WTC11 (cell line): ENCODE data around the gene P3H3. TPM values are rescaled to one million over a fixed set of nuclear protein-coding genes. Genes with fewer than 3 reads are reported as not detected.

ENCODE experiments used
- ATAC-seq: fragments of 200-7000 bp; cut with Tn5 transposase; 2 replicates; pipeline ENCODE4 v1.10.0; 2021; ENCODE audit warnings: mild to moderate bottlenecking, moderate library complexity
- CTCF ChIA-PET: fragments of 300-600 bp; sonication (Branson Sonifier 250); formaldehyde crosslinking; loops from one replicate; lab custom pipeline; 2021; ENCODE audit warnings: antibody characterized with exemption; lab: Charles Lee
- POLR2A ChIA-PET: fragments of 350-600 bp; sonication (Branson Sonifier 250); formaldehyde crosslinking; loops from one replicate; lab custom pipeline; 2021; ENCODE audit warnings: antibody characterized with exemption; lab: Charles Lee
- DNase-seq: peaks from one replicate; pipeline ENCODE4 v3.0.0; 2021; ENCODE audit warnings: low spot score
- H3K27ac Mint-ChIP-seq: 2 replicates; pipeline ENCODE4 v1.8.0; 2021; ENCODE audit warnings: mixed read lengths
- H3K27me3 Mint-ChIP-seq: 2 replicates; pipeline ENCODE4 v1.8.0; 2021; ENCODE audit warnings: low read depth, mild to moderate bottlenecking, moderate library complexity, mixed read lengths
- H3K36me3 Mint-ChIP-seq: 2 replicates; pipeline ENCODE4 v1.8.0; 2021; ENCODE audit warnings: mixed read lengths
- H3K4me1 Mint-ChIP-seq: 2 replicates; pipeline ENCODE4 v1.8.0; 2022; ENCODE audit warnings: mixed read lengths
- H3K4me3 Mint-ChIP-seq: 2 replicates; pipeline ENCODE4 v1.8.0; 2021; ENCODE audit warnings: mild to moderate bottlenecking, moderate library complexity, mixed read lengths
- H3K9me3 Mint-ChIP-seq: 2 replicates; pipeline ENCODE4 v1.8.0; 2021; ENCODE audit warnings: mixed read lengths
- ATF6 ChIP-seq: sonication (generic); formaldehyde crosslinking; IDR thresholded peaks from 2 replicates; pipeline ENCODE4 v1.8.1; 2023; ENCODE audit warnings: mild to moderate bottlenecking, missing genetic modification reagents
- CREB1 ChIP-seq: sonication (generic); formaldehyde crosslinking; IDR thresholded peaks from 2 replicates; pipeline ENCODE4 v1.8.0; 2023; ENCODE audit warnings: mild to moderate bottlenecking, missing genetic modification reagents
- CREM ChIP-seq: sonication (generic); formaldehyde crosslinking; IDR thresholded peaks from 2 replicates; pipeline ENCODE4 v1.8.1; 2022; ENCODE audit warnings: mild to moderate bottlenecking, missing genetic modification reagents, moderate library complexity
- E2F1 ChIP-seq: sonication (generic); formaldehyde crosslinking; IDR thresholded peaks from 2 replicates; pipeline ENCODE4 v1.8.0; 2022; ENCODE audit warnings: mild to moderate bottlenecking, missing genetic modification reagents
- ERG ChIP-seq: fragments of 250-450 bp; sonication (Bioruptor Pico); IDR thresholded peaks from 2 replicates; pipeline ENCODE4 v1.8.0; 2021; ENCODE audit warnings: mild to moderate bottlenecking
- FOXP4 ChIP-seq: sonication (generic); formaldehyde crosslinking; IDR thresholded peaks from 2 replicates; pipeline ENCODE4 v1.8.0; 2022; ENCODE audit warnings: mild to moderate bottlenecking, missing genetic modification reagents
- IRF1 ChIP-seq: sonication (generic); formaldehyde crosslinking; IDR thresholded peaks from 2 replicates; pipeline ENCODE4 v1.8.0; 2023; ENCODE audit warnings: missing genetic modification reagents
- MLX ChIP-seq: sonication (generic); formaldehyde crosslinking; IDR thresholded peaks from 2 replicates; pipeline ENCODE4 v1.8.1; 2023; ENCODE audit warnings: mild to moderate bottlenecking, missing genetic modification reagents, moderate library complexity
- NR2C2 ChIP-seq: sonication (generic); formaldehyde crosslinking; IDR thresholded peaks from 2 replicates; pipeline ENCODE4 v1.8.0; 2022; ENCODE audit warnings: mild to moderate bottlenecking, missing genetic modification reagents
- PRRX2 ChIP-seq: fragments of 250-450 bp; sonication (Bioruptor Pico); IDR thresholded peaks from 2 replicates; pipeline ENCODE4 v1.8.0; 2021; ENCODE audit warnings: mild to moderate bottlenecking
- RORB ChIP-seq: fragments of 250-450 bp; sonication (Bioruptor Pico); IDR thresholded peaks from 2 replicates; pipeline ENCODE4 v1.9.0; 2021; ENCODE audit warnings: mild to moderate bottlenecking
- TCF7 ChIP-seq: sonication (generic); formaldehyde crosslinking; IDR thresholded peaks from 2 replicates; pipeline ENCODE4 v1.8.0; 2022; ENCODE audit warnings: mild to moderate bottlenecking, low read depth, missing genetic modification reagents, moderate library complexity
- USF1 ChIP-seq: sonication (generic); formaldehyde crosslinking; IDR thresholded peaks from 2 replicates; pipeline ENCODE4 v1.8.0; 2022; ENCODE audit warnings: mild to moderate bottlenecking, missing genetic modification reagents
- ZNF263 ChIP-seq: sonication (generic); formaldehyde crosslinking; IDR thresholded peaks from 2 replicates; pipeline ENCODE4 v1.8.1; 2022; ENCODE audit warnings: low read depth, mild to moderate bottlenecking, moderate library complexity, missing genetic modification reagents
- total RNA-seq: library from RNA; stranded (reverse); gene quantifications from 3 replicates; pipeline ENCODE4 v1.2.3, GENCODE V29; 2021
- TF ChIP-seq, protein P1 (sequence below): sonication (generic); formaldehyde crosslinking; IDR thresholded peaks from 2 replicates; pipeline ENCODE4 v1.8.1; 2022; ENCODE audit warnings: mild to moderate bottlenecking, moderate library complexity, missing genetic modification reagents

Gene P3H3
- total RNA-seq, 1 experiment from 2014 or later = 50.7 TPM

DNA sequence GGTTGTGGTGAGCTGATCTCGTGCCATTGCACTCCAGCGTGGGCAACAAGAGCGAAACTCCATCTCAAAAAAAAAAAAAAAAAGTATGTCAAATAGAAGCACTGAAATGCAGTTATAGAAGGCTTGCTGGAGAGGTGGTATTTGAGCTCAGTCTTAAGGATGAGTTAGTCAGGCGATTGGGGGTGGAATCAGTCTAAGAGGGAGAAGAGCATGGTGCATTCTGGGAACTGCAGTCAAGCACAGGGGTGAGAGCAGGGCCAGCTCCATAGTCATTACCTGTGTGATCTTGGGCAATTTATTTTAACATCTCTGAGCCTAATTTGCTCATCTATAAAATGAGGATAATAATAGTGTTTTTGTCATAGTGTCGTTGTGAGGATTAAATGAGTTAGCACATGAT, 6.7 kb downstream of the P3H3 start (continued):
- TF ChIP-seq RORB (CRISPR knock-in tag) = no peak
- no peak for TF ChIP-seq NR2C2 (CRISPR knock-in tag)
- TF ChIP-seq TCF7 (CRISPR knock-in tag) = no peak

- ChIA-PET POLR2A (interaction anchor here (1.4 kb wide), 1 partner anchor 14 kb away, joined by 3 read pairs; the partner anchor contains the start of gene CDCA3), CTCF (interaction anchor here (0.5 to 5.1 kb wide), 6 partner anchors 15 to 83 kb away, joined by 3 to 54 read pairs (median 14); partner anchors contain the start of genes CDCA3, MLF2, PTMS and USP5)
- Mint-ChIP-seq H3K9me3 (no peaks in the 10 kb centered on the region), H3K27me3 (no peaks in the 10 kb centered on the region)
- TF ChIP-seq ZNF263 (no peak), IRF1 (CRISPR knock-in tag) (no peak), MLX (CRISPR knock-in tag) (no peak), PRRX2 (CRISPR knock-in tag) (no peak), USF1 (CRISPR knock-in tag) (no peak)
- TF ChIP-seq, all 79 proteins: peak for 0
- ATAC-seq = no peak
- Mint-ChIP-seq H3K4me1 (peaks cover 14% of the 10 kb centered on the region), H3K36me3 (peaks cover 48% of the 10 kb centered on the region), H3K4me3 (no peak overlapping the region), H3K27ac (no peak overlapping the region)
- no peak for DNase-seq
Observed at GRCh38 chr12:6836851-6837250, 8.6 kb downstream of the P3H3 start.

GRCh38 chr12:6837370-6838060, 9.3 kb downstream of the P3H3 start:
- Mint-ChIP-seq H3K27me3 (no peaks in the 10 kb centered on the region), H3K36me3 (peaks cover 46% of the 10 kb centered on the region), H3K27ac (no peak overlapping the region), H3K9me3 (no peaks in the 10 kb centered on the region)
- ChIA-PET CTCF (interaction anchor here (0.5 to 5.1 kb wide), 3 partner anchors 15 to 71 kb away, joined by 3 to 54 read pairs (median 15); partner anchors contain the start of genes CDCA3 and USP5), POLR2A (interaction anchor here (1.4 kb wide), 1 partner anchor 14 kb away, joined by 3 read pairs; the partner anchor contains the start of gene CDCA3)
- no peak for DNase-seq
- no peak for TF ChIP-seq RORB (CRISPR knock-in tag)
- TF ChIP-seq, protein P1, sequence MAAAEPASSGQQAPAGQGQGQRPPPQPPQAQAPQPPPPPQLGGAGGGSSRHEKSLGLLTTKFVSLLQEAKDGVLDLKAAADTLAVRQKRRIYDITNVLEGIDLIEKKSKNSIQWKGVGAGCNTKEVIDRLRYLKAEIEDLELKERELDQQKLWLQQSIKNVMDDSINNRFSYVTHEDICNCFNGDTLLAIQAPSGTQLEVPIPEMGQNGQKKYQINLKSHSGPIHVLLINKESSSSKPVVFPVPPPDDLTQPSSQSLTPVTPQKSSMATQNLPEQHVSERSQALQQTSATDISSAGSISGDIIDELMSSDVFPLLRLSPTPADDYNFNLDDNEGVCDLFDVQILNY (CRISPR knock-in tag) = no peak
- no peak for TF ChIP-seq E2F1
- TF ChIP-seq FOXP4 (CRISPR knock-in tag) = no peak
- no peak for TF ChIP-seq CREM
- TF ChIP-seq ERG = no peak
- TF ChIP-seq CREB1 (CRISPR knock-in tag) = no peak
- no peak for TF ChIP-seq ATF6 (CRISPR knock-in tag)
- TF ChIP-seq, all 79 proteins: peak for 0
- Mint-ChIP-seq H3K4me3 (no peak overlapping the region), H3K4me1 (peaks cover 14% of the 10 kb centered on the region)
- ATAC-seq = no peak
